Measurements from ENCODE around the gene CD48.

The CD48 gene

GRCh38 chr1:160724465-160725242 is 13.0 kb upstream of the CD48 start:
- H3K4me3 ChIP-seq (replicated peaks; ENCODE audit: low read depth, low read length) = no peak overlapping the region
- DNase-seq (ENCODE audit: low read depth) = no peak
- no peak for TF ChIP-seq CTCF (IDR thresholded peaks at IDR 0.05; ENCODE audit: low read length, missing control alignments)

GRCh38 chr1:160723332-160723731 is 11.7 kb upstream of the CD48 start:
- TF ChIP-seq CTCF (IDR thresholded peaks at IDR 0.05; ENCODE audit: low read length, missing control alignments) = no peak
- H3K4me3 ChIP-seq (replicated peaks; ENCODE audit: low read depth, low read length) = no peak overlapping the region
- DNase-seq (ENCODE audit: low read depth) = no peak

GRCh38 chr1:160722726-160723125 is 11.1 kb upstream of the CD48 start:
- TF ChIP-seq CTCF (IDR thresholded peaks at IDR 0.05; ENCODE audit: low read length, missing control alignments) = no peak
- H3K4me3 ChIP-seq (replicated peaks; ENCODE audit: low read depth, low read length) = no peak overlapping the region
- DNase-seq (ENCODE audit: low read depth) = no peak

- no peak for TF ChIP-seq CTCF (IDR thresholded peaks at IDR 0.05; ENCODE audit: low read length, missing control alignments)
- no peak overlapping the region for H3K4me3 ChIP-seq (replicated peaks; ENCODE audit: low read depth, low read length)
- DNase-seq (ENCODE audit: low read depth) = no peak
These were observed 9.9 kb upstream of the CD48 start for GRCh38 chr1:160721473-160721872.

- no peak for TF ChIP-seq CTCF (IDR thresholded peaks at IDR 0.05; ENCODE audit: low read length, missing control alignments)
- no peak for DNase-seq (ENCODE audit: low read depth)
- no peak overlapping the region for H3K4me3 ChIP-seq (replicated peaks; ENCODE audit: low read depth, low read length)
These were observed 8.9 kb upstream of the CD48 start for GRCh38 chr1:160720356-160721085.

- DNase-seq (ENCODE audit: low read depth) = no peak
- no peak for TF ChIP-seq CTCF (IDR thresholded peaks at IDR 0.05; ENCODE audit: low read length, missing control alignments)
- no peak overlapping the region for H3K4me3 ChIP-seq (replicated peaks; ENCODE audit: low read depth, low read length)
These were observed 6.6 kb upstream of the CD48 start for GRCh38 chr1:160718210-160718609.

Measured in fibroblast of pulmonary artery (primary cell).